Activated CD4-positive, alpha-beta T cell treated with anti-CD3 and anti-CD28 coated beads, Interleukin-2, amount 10 ng/mL, durations not matched to agents 24 days and 14 days (primary cell): ENCODE results near the gene POLR2L. TPM values are rescaled to one million over a fixed set of nuclear protein-coding genes. Genes with fewer than 3 reads are reported as not detected.

ENCODE experiments used
- DNase-seq: peaks from one replicate; pipeline ENCODE4 v3.0.0; 2022
- H3K27ac Mint-ChIP-seq: one replicate; pipeline ENCODE4 v1.8.0; 2022; ENCODE audit warnings: mild to moderate bottlenecking, mixed read lengths
- H3K27me3 Mint-ChIP-seq: one replicate; pipeline ENCODE4 v1.8.0; 2022; ENCODE audit warnings: mixed read lengths
- H3K36me3 Mint-ChIP-seq: one replicate; pipeline ENCODE4 v1.8.0; 2022; ENCODE audit warnings: low read depth, mild to moderate bottlenecking, mixed read lengths
- H3K4me1 Mint-ChIP-seq: one replicate; pipeline ENCODE4 v1.8.0; 2021; ENCODE audit warnings: mixed read lengths
- H3K4me3 Mint-ChIP-seq: one replicate; pipeline ENCODE4 v1.8.0; 2022; ENCODE audit warnings: mild to moderate bottlenecking, moderate library complexity, mixed read lengths
- H3K9me3 Mint-ChIP-seq: one replicate; pipeline ENCODE4 v1.8.0; 2021; ENCODE audit warnings: mixed read lengths
- intact Hi-C: fragments of 100-400 bp; cut with micrococcal nuclease; formaldehyde crosslinking; loops from one replicate; pipeline ENCODE4 v1.15.1; 2023
- total RNA-seq: library from RNA; stranded (reverse); gene quantifications from 2 replicates; pipeline ENCODE4 v1.2.3, GENCODE V29; 2022

Gene POLR2L
- total RNA-seq, 1 donor from 2014 or later, result 113 TPM

DNA sequence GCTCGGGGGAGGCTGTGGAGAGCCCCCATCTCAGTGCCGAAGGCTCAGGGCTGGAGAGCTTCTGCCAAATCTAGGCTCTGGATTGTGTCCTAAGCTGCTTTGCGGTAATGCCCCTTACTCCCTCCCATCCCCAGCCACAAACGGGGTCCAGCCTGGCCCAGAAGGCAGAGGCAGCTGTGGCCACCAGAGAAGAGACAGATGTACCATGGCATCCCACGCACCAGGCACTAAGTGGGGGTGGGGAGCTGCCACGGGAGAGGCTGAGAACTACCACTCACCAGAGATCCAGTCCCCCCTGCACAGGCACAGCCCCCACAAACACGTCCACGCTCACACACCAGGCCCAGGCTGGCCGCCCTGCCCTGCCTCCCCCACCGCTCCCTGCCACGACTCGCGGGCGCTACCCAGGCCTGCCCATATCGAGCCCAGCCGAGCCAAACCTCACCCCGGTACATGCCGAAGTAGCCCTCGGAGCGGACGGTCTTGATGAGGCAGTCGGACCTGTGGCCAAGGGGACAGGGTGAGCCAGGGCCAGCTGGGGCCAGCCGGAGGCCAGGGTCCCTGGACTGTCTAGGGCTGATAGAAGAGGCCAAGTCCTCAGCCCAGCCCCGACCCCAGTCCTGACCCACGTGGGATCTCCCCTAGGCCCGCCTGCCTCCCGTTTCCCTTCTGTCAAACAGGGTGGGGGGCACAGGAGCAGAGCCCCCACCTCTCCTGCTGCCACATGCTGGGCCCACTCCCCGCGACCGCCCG lies 48.1 kb downstream of the POLR2L start:
- H3K9me3 Mint-ChIP-seq, result no peaks in the 10 kb centered on the region
- no peak overlapping the region for H3K27ac Mint-ChIP-seq
- peaks cover 9% of the 10 kb centered on the region for H3K4me1 Mint-ChIP-seq
- H3K4me3 Mint-ChIP-seq, result peak overlapping the region; percentile 59
- intact Hi-C loops, result no loop called here
- peaks cover 13% of the 10 kb centered on the region for H3K36me3 Mint-ChIP-seq
- H3K27me3 Mint-ChIP-seq, result no peaks in the 10 kb centered on the region
- no peak for DNase-seq

- H3K27ac Mint-ChIP-seq, result no peak overlapping the region
- no peaks in the 10 kb centered on the region for H3K27me3 Mint-ChIP-seq
- intact Hi-C loops, result no loop called here
- H3K36me3 Mint-ChIP-seq, result peaks cover 13% of the 10 kb centered on the region
- H3K9me3 Mint-ChIP-seq, result no peaks in the 10 kb centered on the region
- H3K4me3 Mint-ChIP-seq, result peak overlapping the region; percentile 59
- no peak for DNase-seq
- peaks cover 9% of the 10 kb centered on the region for H3K4me1 Mint-ChIP-seq
These were observed 48.8 kb downstream of the POLR2L start for GRCh38 chr11:793556-793955.

DNA sequence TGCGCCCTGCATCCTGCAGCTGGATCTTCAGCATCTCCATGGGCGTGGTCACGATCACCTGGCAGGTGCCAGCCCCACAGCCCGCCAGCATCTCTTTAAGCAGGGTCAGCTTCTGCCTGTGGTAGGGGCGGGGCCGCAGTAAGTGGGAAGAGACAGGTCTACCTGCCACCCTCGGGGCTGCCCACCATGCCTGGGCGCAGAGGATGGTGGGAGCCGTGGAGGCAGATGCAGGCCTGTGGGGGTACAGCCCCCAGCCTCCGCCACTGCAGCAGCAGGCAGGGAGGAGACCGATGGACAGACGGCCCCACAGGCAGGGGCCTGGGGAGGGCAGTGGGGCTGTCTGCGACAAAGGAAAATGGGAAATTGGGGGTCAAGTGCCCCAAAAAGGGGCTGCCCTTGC lies 49.5 kb downstream of the POLR2L start:
- Mint-ChIP-seq H3K9me3 (no peaks in the 10 kb centered on the region), H3K27me3 (no peaks in the 10 kb centered on the region), H3K27ac (no peak overlapping the region), H3K4me1 (peaks cover 9% of the 10 kb centered on the region), H3K4me3 (no peak overlapping the region), H3K36me3 (peaks cover 13% of the 10 kb centered on the region)
- intact Hi-C loops, result no loop called here
- no peak for DNase-seq

- peaks cover 11% of the 10 kb centered on the region for H3K4me1 Mint-ChIP-seq
- no peaks in the 10 kb centered on the region for H3K27me3 Mint-ChIP-seq
- DNase-seq, result no peak
- H3K27ac Mint-ChIP-seq, result no peak overlapping the region
- no peak overlapping the region for H3K4me3 Mint-ChIP-seq
- peaks cover 13% of the 10 kb centered on the region for H3K36me3 Mint-ChIP-seq
- no peaks in the 10 kb centered on the region for H3K9me3 Mint-ChIP-seq
- intact Hi-C loops, result no loop called here
These were observed 49.9 kb downstream of the POLR2L start for GRCh38 chr11:792535-792821.

GRCh38 chr11:791658-792534 lies 50.4 kb downstream of the POLR2L start:
- H3K27ac Mint-ChIP-seq, result no peak overlapping the region

DNA sequence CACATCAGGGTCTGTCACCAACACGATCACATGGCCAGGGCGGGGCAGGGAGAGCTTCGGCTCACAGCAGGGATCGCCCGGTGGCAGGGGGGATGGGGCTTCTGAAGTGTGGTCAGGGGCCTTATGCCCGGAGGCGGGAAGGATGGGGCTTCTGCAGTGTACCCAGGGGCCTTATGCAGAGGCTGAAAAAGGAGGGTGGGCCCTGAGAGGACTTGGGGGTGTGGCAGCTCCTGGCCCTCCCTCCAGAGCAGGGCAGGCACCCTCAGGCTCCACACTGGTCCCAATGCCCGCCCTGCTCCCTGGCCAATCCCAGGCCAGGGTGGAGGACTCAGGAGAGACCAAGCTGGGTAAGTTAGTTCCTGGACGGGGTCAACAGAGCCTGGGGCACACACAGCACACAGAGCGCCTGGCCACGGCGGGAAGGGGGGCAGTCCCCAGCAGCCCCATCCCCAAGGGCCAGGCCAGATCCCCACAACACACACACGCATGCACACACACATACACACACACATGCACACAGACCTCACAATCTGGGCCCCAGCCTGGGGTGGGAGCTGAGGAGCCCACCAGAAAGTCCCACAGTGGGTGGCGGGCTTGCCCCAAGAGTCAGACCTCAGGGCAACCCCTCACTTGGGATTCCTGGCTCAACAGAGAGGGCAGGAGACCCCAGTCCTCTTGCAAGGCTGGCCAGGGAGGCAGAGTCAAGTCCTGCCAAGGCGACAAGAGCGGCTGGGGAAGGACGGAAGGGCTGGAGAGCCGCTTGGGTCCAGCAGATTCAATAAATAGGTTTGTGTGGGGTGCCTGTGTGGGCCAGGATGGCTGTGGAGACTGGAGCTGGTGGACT lies 51.4 kb downstream of the POLR2L start:
- intact Hi-C loops, result loop anchor here (1.0 kb wide), 1 partner anchor 14 kb away; the partner anchor contains the start of gene GATD1
- Mint-ChIP-seq H3K9me3 (no peaks in the 10 kb centered on the region), H3K27ac (no peak overlapping the region), H3K4me1 (peaks cover 4% of the 10 kb centered on the region), H3K36me3 (peaks cover 10% of the 10 kb centered on the region), H3K4me3 (no peak overlapping the region), H3K27me3 (no peaks in the 10 kb centered on the region)
- DNase-seq, result no peak

More at GRCh38 chr11:791658-792534, 50.4 kb downstream of the POLR2L start:
- no peak for DNase-seq
- H3K36me3 Mint-ChIP-seq, result peaks cover 13% of the 10 kb centered on the region
- H3K4me1 Mint-ChIP-seq, result peaks cover 9% of the 10 kb centered on the region
- no peaks in the 10 kb centered on the region for H3K9me3 Mint-ChIP-seq
- no peak overlapping the region for H3K4me3 Mint-ChIP-seq
- H3K27me3 Mint-ChIP-seq, result no peaks in the 10 kb centered on the region
- intact Hi-C loops, result no loop called here

GRCh38 chr11:789943-790342 lies 52.4 kb downstream of the POLR2L start, which contains the start of gene CEND1:
Gene CEND1, minus strand, starts transcription at chr11:790090. Its CDS starts 1,514 bp downstream, at chr11:788576.
- no peaks in the 10 kb centered on the region for H3K27me3 Mint-ChIP-seq
- H3K4me3 Mint-ChIP-seq, result peak within 1 kb of the TSS; percentile 55
- DNase-seq, result peak; percentile 87
- H3K4me1 Mint-ChIP-seq, result peaks cover 4% of the 10 kb centered on the region
- peaks cover 10% of the 10 kb centered on the region for H3K36me3 Mint-ChIP-seq
- H3K27ac Mint-ChIP-seq, result no peak within 1 kb of the TSS
- intact Hi-C loops, result loop anchor here (1.0 kb wide), 1 partner anchor 13 kb away; the partner anchor contains the start of gene GATD1
- H3K9me3 Mint-ChIP-seq, result no peaks in the 10 kb centered on the region

Other genes starting within 250 kb of the POLR2L start
- 42.8 and 45.3 TPM in 2 replicates for gene IRF7, start 226.6 kb downstream of the POLR2L start, total RNA-seq
- gene CDHR5, start 217.6 kb downstream of the POLR2L start, total RNA-seq, result not detected in 2 replicates
- gene SCT, start 215.3 kb downstream of the POLR2L start, total RNA-seq, result not detected in 2 replicates
- 0.14 and 0.28 TPM in 2 replicates for gene DRD4, start 205.3 kb downstream of the POLR2L start, total RNA-seq
- gene DEAF1, start 147.3 kb downstream of the POLR2L start, total RNA-seq, result 66.3 and 73.9 TPM in 2 replicates
- gene TMEM80, start 146.7 kb downstream of the POLR2L start, total RNA-seq, result 12.3 and 12.5 TPM in 2 replicates
- gene EPS8L2, start 136.3 kb downstream of the POLR2L start, total RNA-seq, result 15.3 and 19.8 TPM in 2 replicates
- gene TALDO1, start 95.1 kb downstream of the POLR2L start, total RNA-seq, result 265 and 279 TPM in 2 replicates
- 81.7 and 82.2 TPM in 2 replicates for gene GATD1, start 65.0 kb downstream of the POLR2L start, total RNA-seq
- 3.8 and 4.2 TPM in 2 replicates for gene CEND1, start 52.4 kb downstream of the POLR2L start, total RNA-seq
- 84.9 and 90.3 TPM in 2 replicates for gene SLC25A22, start 44.2 kb downstream of the POLR2L start, total RNA-seq
- 28.9 and 29.6 TPM in 2 replicates for gene PIDD1, start 37.3 kb downstream of the POLR2L start, total RNA-seq
- gene RPLP2, start 32.6 kb downstream of the POLR2L start, total RNA-seq, result 2,367 and 2,377 TPM in 2 replicates
- gene PNPLA2, start 23.6 kb downstream of the POLR2L start, total RNA-seq, result 55.0 and 56.4 TPM in 2 replicates
- gene CRACR2B, start 14.6 kb downstream of the POLR2L start, total RNA-seq, result 1.5 and 3.0 TPM in 2 replicates
- 81.0 and 87.3 TPM in 2 replicates for gene CD151, start 9.6 kb downstream of the POLR2L start, total RNA-seq
- gene TSPAN4, start 323 bp upstream of the POLR2L start, total RNA-seq, result 14.8 and 15.1 TPM in 2 replicates
- 99.7 and 109 TPM in 2 replicates for gene CHID1, start 68.3 kb upstream of the POLR2L start, total RNA-seq
- 51.4 and 53.8 TPM in 2 replicates for gene AP2A2, start 83.3 kb upstream of the POLR2L start, total RNA-seq
- not detected in 2 replicates for gene MUC6, start 194.2 kb upstream of the POLR2L start, total RNA-seq
- not detected in 2 replicates for gene MUC2, start 232.3 kb upstream of the POLR2L start, total RNA-seq